ENCODE results near the gene ASB18. TPM values are rescaled to one million over a fixed set of nuclear protein-coding genes. Genes with fewer than 3 reads are reported as not detected.

ASB18 gene
- total and polyA plus RNA-seq, 10 of the 15 experiments (the other 5 are each of a cell fraction or from before 2014, with no cell fraction given) = not detected

DNA sequence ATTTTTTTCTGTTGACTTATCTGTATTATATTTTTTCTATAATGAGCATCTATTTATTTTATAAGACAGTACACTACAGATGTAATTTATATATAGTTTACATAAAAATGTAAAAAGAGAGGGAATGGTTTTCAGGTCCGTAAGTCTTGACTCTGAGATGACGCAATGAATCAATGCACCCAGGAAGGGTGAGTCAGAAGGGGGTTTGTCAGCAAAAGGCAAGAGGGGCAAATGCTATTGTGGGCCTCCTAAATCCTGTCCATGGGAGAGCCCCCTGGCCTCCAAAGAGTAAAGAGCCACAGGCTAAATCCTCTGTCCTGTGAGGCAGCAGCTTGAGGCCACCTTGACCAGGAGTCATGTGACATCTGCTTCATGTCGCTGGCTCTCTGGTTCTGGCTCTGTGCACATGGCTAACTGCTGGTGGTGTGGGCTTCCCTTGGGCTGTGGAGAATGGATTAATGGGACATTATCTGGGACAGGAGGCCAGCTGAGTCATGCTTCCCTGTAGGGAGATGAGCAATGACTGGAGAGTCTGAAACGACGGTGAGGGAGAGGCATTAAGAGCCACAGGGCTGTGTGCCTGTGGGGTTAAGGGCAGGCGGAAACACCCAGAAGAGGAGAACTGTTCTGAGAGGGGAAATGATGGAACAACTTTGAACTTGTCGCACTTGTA lies 22.8 kb upstream of the ASB18 start:
- WGBS (ENCODE audit: insufficient coverage, insufficient replicate concordance, low lambda C conversion rate, missing lambda C conversion rate) = 33% methylated on average over 7 of the region's 7 CpGs
- Histone ChIP-seq H3K36me3 (ENCODE audit: control insufficient read depth in 2 of 2, insufficient read depth in 2 of 2, low read length in 1 of 2) (no peaks in the 10 kb centered on the region), H3K27ac (ENCODE audit: control insufficient read depth, insufficient read depth) (no peak overlapping the region), H3K4me2 (ENCODE audit: control insufficient read depth, insufficient read depth) (no peak overlapping the region), H3K9ac (ENCODE audit: control insufficient read depth, insufficient read depth, low read length) (no peak overlapping the region), H3K4me1 (ENCODE audit: control insufficient read depth, insufficient read depth, low read length) (no peaks in the 10 kb centered on the region), H3K27me3 (replicated peaks in 1 of 2; ENCODE audit: control insufficient read depth in 2 of 2, insufficient read depth in 2 of 2, low read length in 1 of 2) (no peaks in the 10 kb centered on the region), H3K9me3 (replicated peaks; ENCODE audit: control insufficient read depth, insufficient read depth, low read length) (no peaks in the 10 kb centered on the region), H2AFZ (ENCODE audit: control insufficient read depth, low read depth, low read length) (no peak overlapping the region), H3K79me2 (ENCODE audit: control insufficient read depth, insufficient read depth, low read length) (no peaks in the 10 kb centered on the region), H3K4me3 (no peak overlapping the region), H4K20me1 (ENCODE audit: control insufficient read depth, insufficient read depth) (no peaks in the 10 kb centered on the region)
- FAIRE-seq = no peak
- no TSS peak for BruUV-seq (replicated peaks)
- ChIA-PET RAD21 (ENCODE audit: unreplicated experiment) (no interaction called here), CTCF (no interaction called here), POLR2A (no interaction called here), SMC1A (ENCODE audit: uncharacterized antibody, unreplicated experiment) (no interaction called here)
- TF ChIP-seq, protein P1, sequence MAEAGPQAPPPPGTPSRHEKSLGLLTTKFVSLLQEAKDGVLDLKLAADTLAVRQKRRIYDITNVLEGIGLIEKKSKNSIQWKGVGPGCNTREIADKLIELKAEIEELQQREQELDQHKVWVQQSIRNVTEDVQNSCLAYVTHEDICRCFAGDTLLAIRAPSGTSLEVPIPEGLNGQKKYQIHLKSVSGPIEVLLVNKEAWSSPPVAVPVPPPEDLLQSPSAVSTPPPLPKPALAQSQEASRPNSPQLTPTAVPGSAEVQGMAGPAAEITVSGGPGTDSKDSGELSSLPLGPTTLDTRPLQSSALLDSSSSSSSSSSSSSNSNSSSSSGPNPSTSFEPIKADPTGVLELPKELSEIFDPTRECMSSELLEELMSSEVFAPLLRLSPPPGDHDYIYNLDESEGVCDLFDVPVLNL (IDR thresholded peaks at IDR 0.05; ENCODE audit: low read depth, low read length) = no peak
- TF ChIP-seq, protein P2, sequence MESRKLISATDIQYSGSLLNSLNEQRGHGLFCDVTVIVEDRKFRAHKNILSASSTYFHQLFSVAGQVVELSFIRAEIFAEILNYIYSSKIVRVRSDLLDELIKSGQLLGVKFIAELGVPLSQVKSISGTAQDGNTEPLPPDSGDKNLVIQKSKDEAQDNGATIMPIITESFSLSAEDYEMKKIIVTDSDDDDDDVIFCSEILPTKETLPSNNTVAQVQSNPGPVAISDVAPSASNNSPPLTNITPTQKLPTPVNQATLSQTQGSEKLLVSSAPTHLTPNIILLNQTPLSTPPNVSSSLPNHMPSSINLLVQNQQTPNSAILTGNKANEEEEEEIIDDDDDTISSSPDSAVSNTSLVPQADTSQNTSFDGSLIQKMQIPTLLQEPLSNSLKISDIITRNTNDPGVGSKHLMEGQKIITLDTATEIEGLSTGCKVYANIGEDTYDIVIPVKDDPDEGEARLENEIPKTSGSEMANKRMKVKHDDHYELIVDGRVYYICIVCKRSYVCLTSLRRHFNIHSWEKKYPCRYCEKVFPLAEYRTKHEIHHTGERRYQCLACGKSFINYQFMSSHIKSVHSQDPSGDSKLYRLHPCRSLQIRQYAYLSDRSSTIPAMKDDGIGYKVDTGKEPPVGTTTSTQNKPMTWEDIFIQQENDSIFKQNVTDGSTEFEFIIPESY (IDR thresholded peaks at IDR 0.05) = no peak
- TF ChIP-seq SMARCA5 (IDR thresholded peaks at IDR 0.05) (no peak), CBX3 (IDR thresholded peaks at IDR 0.05; ENCODE audit: borderline replicate concordance, low read depth) (no peak), FOXK2 (IDR thresholded peaks at IDR 0.05) (no peak), SIX5 (IDR thresholded peaks at IDR 0.05; ENCODE audit: low read depth, low read length, severe bottlenecking) (no peak), POLR2AphosphoS2 (IDR thresholded peaks at IDR 0.05; ENCODE audit: low read depth, low read length) (no peak), IRF4 (IDR thresholded peaks at IDR 0.05; ENCODE audit: low read depth, low read length) (no peak), GATAD2B (conservative IDR thresholded peaks at IDR 0.05; ENCODE audit: low read depth) (no peak), ZZZ3 (IDR thresholded peaks at IDR 0.05; ENCODE audit: control insufficient read depth, insufficient read length, low read depth) (no peak), SMAD5 (IDR thresholded peaks at IDR 0.05; ENCODE audit: low read depth) (no peak)
- TF ChIP-seq, protein P3, sequence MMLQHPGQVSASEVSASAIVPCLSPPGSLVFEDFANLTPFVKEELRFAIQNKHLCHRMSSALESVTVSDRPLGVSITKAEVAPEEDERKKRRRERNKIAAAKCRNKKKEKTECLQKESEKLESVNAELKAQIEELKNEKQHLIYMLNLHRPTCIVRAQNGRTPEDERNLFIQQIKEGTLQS (IDR thresholded peaks at IDR 0.05; ENCODE audit: borderline replicate concordance, extremely low read depth, low read depth, low read length) = no peak
- in situ Hi-C loops (cut with MboI) (no loop called here), intact Hi-C loops (cut with micrococcal nuclease; ENCODE audit: unreplicated experiment) (no loop called here)
- DNase-seq (ENCODE audit: low read depth, low spot score) = no peak
- no peak for ATAC-seq

Data from GM12878 (cell line).